GM18498 (cell line): ENCODE data around the gene NOLC1.
"Not testable (repeated sequence)": the region's sequence is repeated elsewhere in the genome, so short reads cannot be mapped to it uniquely, and the experiment has no call there.

ENCODE experiments used
- ATAC-seq: cut with Tn5 transposase; IDR thresholded peaks from one replicate; pipeline ENCODE4 v1.9.1; 2021; ENCODE audit warnings: mild to moderate bottlenecking, moderate library complexity; ENCODE audit not compliant: unreplicated experiment

Gene NOLC1

DNA sequence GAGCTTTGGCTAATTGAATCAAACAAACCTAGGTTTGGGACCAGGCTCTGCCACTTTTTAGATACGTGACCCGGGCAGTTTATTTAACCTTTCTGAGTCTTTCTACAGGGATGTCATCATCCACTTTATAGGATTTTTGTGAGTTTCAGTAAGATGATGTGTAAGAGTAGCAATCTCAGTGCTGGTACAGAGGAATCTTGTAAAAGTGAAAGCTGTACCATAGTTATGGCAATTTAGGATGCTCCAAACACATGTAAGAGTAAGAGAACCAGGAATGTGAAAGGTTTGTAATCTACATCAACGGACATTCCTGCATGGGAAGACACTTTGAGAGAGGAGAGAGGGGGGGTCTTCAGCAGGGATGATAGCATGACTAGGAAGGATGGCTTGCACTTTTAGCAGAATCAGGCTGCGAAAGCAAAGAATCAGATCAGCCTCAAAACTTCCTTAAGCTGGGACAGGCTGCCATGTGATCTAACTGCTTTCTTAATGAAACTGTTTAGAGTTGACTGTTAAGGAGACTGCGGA is 968 bp downstream of the NOLC1 start:
- no peak for ATAC-seq

GRCh38 chr10:102154466-102155116 is 2.4 kb downstream of the NOLC1 start:
- ATAC-seq, result no peak

GRCh38 chr10:102157224-102157623 is 5.0 kb downstream of the NOLC1 start:
- no peak for ATAC-seq

DNA sequence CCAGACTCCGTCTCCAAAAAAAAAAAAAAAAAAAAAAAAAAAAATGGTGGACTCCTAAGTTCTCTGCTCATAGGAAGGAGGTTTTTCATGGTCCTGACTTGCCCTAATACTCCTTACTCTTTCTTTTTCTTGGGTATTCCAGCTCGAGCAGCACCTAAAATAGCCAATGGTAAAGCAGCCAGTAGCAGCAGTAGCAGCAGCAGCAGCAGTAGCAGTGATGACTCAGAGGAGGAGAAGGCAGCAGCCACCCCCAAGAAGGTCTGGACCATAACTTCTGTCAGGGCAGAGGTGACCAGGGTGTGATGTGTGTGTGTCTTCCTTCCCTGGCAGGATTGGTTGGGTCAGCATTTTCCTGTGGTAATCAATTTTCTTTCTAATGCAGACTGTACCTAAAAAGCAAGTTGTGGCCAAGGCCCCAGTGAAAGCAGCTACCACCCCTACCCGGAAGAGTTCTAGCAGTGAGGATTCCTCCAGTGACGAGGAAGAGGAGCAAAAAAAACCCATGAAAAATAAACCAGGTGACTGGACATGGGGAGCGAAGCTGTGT is 6.9 kb downstream of the NOLC1 start:
- ATAC-seq, result no peak

- no peak for ATAC-seq
Observed at GRCh38 chr10:102159831-102160230, 7.6 kb downstream of the NOLC1 start.

GRCh38 chr10:102163342-102163989 is 11.3 kb downstream of the NOLC1 start:
- no peak for ATAC-seq

DNA sequence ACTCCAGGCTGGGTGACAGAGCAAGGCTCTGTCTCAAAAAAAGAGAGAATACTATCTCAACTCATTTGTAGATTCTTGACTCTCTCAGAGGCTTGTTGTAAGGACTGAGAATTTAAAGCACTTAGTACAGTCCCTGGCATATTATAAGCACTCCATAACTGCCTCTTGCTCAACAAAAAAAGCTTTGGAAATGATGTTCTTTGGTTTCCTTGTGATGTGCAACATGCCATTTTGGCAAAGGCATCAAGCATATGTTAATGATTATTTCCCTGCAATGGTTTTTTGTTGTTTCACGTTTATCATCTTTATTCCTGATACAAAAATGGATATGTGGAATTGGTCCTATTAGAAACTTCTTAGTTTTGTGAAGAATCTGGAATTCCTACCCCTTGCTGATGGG is 15.7 kb downstream of the NOLC1 start:
- no peak for ATAC-seq

DNA sequence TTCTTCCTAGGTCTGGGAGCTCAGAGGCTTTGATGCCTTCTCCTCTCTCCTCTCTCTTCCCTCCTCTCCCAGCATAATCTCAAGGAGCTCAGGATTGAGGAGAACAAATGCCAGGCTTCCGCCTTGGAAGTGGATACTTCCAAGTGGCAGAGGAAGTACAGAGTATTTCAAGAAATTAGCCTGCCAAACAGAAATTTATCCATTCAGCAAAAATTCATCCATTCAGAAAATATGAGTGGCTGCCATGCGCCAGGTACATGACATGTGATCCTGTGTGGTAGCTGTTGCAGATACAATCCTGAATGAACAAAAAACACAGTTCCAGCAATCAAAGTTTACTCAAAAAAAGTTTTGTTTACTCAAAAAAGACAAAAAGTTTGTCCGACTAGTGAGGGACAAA is 18.4 kb downstream of the NOLC1 start:
- ATAC-seq, result no peak

DNA sequence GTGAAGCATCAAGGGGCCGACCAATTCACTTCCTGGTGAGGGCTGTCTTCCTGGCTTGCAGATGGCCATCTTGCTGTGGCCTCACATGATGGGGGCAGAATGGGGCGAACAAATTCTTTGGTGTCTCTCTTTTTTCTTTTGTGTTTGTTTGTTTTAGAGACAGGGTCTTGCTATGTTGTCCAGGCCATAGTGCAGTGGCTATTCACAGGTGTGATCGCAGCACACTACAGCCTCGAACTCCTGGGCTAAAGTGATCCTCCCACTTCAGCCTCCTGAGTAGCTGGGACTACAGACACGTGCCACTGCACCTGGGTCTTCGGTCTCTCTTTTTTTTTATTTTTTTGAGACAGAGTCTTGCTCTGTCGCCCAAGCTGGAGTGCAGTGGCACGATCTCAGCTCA is 20.1 kb downstream of the NOLC1 start:
- no peak for ATAC-seq

DNA sequence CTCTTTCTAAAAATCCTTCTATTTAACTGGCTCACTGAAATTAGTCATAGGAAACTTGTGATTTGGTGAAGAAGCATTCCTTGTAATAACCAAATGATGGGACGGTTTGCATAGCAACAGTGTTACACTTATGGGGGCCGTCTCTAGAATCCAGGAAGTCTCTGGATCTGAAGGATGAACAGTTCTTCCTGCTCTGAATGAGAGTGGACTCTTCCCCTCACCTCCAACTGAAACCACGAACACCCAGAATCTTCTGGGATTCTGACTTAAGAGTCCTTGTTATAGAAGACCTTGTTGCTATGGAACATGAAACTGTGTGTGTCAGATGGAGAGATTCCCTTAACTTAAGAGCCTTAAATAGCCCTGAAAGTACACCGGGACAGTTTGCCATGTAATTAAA is 23.2 kb downstream of the NOLC1 start:
- ATAC-seq, result no peak

DNA sequence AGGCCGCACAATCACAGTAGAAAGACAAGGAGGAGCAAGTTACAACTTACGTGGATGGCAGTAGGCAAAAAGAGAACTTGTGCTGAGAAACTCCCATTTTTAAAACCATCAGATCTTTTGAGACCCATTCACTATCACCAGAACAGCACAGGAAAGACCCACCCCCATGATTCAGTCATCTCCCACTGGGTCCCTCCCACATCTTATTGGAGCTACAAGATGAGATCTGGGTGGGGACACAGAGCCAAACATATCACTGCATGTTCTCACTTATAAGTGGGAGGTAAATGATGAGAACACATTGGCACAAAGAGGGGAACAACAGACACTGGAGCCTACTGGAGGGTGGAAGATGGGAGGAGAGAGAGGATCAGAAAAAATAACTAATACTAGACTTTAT is 32.4 kb downstream of the NOLC1 start:
- ATAC-seq, result no peak

DNA sequence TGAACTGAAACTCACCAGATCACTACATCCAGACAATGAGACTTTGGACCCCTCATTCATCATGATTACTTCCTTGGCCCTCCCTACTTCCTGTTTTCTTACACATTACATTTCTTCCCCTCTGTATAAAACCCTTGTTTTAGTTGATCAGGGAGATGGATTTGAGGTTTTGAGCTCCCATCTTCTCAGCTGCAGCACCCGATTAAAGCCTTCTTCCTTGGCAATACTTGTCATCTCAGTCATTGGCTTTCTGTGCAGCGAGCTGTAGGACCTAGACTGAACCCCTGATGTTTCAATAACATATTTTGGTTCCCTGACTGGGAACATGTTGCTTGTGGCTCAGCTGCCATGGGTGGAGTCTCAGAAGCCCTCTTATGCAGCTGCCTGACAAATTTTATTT is 33.1 kb downstream of the NOLC1 start:
- ATAC-seq, result no peak

DNA sequence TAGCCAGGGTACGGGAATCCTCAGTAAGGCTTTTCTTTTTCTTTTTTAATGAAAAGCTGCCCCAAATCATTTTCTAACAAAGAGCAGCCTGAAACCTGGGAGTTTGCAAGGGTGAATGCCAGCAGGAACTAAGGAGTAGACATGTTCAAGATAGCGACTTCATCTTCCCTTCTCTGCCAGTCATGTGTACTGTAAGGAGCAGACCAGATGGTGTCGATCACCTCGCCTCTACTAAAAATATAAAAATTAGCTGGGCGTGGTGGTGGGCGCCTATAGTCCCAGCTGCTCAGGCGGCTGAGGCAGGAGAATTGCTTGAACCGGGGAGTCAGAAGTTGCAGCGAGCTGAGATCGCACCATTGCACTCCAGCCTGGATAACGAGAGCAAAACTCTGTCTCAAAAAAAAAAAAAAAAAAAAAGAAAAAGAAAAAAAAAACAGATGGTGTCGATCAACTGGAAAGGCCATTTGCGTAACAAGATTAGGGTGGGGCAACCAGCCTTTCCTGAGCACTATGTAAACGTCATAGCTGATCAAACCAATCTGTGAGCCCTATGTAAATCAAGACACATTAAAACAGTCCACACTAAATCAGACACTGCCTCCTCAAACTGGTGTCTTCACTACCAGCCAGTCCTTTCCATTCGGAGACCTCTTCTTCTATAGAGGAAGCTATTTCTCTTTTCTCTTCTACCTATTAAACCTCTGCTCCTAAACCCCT is 33.8 kb downstream of the NOLC1 start:
- no peak for ATAC-seq

DNA sequence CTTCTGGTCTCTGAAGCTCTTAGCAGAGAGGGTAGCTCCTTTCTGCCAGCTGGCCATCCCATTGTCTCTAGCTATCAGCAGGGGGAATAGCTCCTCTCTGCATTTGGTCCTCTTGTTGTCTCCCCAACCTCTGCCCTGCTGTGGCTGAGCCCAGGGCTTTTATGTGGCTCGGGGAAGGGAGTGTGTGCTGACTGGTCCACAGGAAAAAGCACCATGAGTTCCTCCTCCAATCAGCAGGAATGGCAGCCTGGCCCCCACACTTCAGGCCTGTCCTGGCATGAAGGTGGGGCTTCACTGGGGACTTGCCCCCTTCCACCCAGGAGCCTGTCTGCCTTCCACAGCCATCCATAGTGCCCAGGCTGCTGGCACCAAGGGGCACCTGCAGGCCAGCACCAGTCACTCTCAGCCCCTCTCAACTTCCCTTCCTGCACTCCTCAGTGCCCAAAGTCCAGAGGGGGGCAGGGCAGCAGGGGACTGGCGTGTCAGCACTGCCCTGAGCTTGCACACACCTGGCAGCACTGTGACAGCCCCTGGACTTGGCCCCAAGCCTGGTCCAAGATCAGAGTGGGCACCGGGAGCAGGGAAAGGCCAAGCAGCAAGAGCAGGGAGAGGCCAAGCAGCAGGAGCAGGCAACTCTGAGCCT is 36.2 kb downstream of the NOLC1 start:
- ATAC-seq, result no peak

GRCh38 chr10:102188941-102189898 is 37.0 kb downstream of the NOLC1 start:
- not testable (repeated sequence) for ATAC-seq

- no peak for ATAC-seq
Observed at GRCh38 chr10:102191956-102192355, 39.8 kb downstream of the NOLC1 start.

DNA sequence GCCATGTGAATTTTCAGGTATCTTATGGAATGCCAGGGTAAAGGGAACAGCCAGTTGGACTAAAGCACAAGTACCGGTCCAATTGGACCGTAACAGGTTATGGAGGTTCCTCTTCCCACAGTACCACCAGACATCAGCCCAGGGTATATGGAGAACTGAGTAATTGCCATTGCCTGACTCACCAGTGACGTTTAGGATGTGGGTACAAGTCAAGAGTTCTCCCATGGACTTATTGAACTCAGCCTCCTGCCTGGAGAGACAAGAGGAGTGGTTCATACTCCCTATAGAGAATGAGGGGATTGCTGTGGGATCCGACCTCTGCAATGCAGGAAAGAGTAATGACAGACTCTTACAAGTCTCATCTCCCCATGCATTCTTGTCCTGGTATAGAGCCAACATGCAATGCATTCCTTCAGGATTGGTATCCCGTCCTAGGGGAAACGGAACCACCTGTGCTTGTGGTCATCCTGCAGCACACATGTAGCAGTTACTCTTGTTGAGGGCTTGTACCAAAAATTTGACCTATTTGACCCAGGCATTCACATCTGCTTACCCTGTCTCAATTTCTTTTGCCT is 43.2 kb downstream of the NOLC1 start:
- ATAC-seq, result no peak

- no peak for ATAC-seq
Observed at GRCh38 chr10:102196893-102197292, 44.7 kb downstream of the NOLC1 start.

DNA sequence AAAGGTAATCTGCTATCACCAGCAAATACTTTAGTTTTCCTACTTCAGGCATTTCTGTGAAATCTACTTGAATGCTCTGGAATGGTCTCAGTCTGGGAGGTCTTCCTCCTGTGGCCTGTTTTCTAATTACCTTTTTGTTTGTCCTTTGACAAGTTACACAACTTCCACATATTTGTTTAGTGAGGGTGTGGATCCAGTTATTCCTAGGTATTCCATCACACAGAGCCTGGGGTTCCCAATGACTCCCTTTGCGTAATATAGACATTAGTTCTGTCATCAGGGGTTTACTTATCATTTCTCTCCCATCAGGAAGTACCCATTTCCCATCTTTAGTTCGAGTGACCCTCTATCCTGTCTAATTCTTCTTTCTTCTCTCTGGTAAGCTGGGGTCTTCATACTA is 45.8 kb downstream of the NOLC1 start:
- no peak for ATAC-seq
